ENCODE measurements around the gene MYZAP. TPM values are rescaled to one million over a fixed set of nuclear protein-coding genes. Genes with fewer than 3 reads are reported as not detected.

The MYZAP gene
- total and polyA plus RNA-seq, 2 of the 13 experiments (the other 11 are each of a cell fraction or from before 2014, with no cell fraction given) = not detected

DNA sequence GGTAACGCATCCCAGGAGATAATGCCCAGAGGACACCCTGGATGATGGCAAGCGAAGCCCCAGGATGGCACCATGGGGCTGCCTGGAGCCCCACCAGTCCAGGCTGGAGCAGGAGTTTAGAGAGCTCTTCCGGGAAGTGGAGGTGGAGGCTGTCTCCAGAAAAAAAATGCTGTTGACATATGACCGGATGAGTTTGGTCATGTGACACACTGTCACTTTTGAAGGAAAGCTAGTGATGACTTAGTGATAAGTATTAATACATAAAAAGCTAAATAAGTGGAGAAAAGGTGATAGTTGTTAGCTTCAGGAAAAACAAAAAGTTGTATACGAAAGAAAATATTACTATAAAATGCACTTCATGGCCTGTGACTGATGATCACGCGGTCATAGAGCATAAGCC is 20.0 kb upstream of the MYZAP start:
- H3K79me2 ChIP-seq (ENCODE audit: insufficient read depth, low read length) = no peaks in the 10 kb centered on the region
- FAIRE-seq = no peak
- TF ChIP-seq HIVEP1 (CRISPR knock-in tag; IDR thresholded peaks at IDR 0.05) = no peak
- peak; percentile 31; the same call in 1 of the 2 replicates for TF ChIP-seq RAD51 (IDR thresholded peaks at IDR 0.05; ENCODE audit: borderline replicate concordance)
- H3K36me3 ChIP-seq (replicated peaks in 1 of 2; ENCODE audit: control insufficient read depth in 1 of 2, insufficient read depth in 2 of 2, low read length in 2 of 2) = no peaks in the 10 kb centered on the region
- POLR2A ChIA-PET = no interaction called here
- no peaks in the 10 kb centered on the region for H3K4me1 ChIP-seq (ENCODE audit: insufficient read depth, low read length)
- intact Hi-C loops (cut with micrococcal nuclease; ENCODE audit: unreplicated experiment) = no loop called here
- WGBS (ENCODE audit: low lambda C conversion rate) = 62% methylated on average over 7 of the region's 7 CpGs
- no peak overlapping the region for H3K27ac ChIP-seq (ENCODE audit: extremely low read length, insufficient read depth, low read length)
- CTCF ChIA-PET (ENCODE audit: low intra/inter-chr PET ratio, low total read pairs) = no interaction called here
- BruUV-seq (replicated peaks) = no TSS peak
- no peak overlapping the region for H3K4me3 ChIP-seq (replicated peaks in 1 of 3; ENCODE audit: insufficient read depth in 1 of 3, low read depth in 2 of 3, low read length in 3 of 3)
- H3K9ac ChIP-seq (ENCODE audit: insufficient read depth, low read depth, low read length) = no peak overlapping the region
- no peak for ATAC-seq
- 0 out of 5 replicates have a peak, but pooled peaks cover 0 to 3% of the 10 kb centered on the region in 2 experiments for H3K27me3 ChIP-seq (ENCODE audit: control insufficient read depth in 1 of 2, insufficient read depth in 2 of 2, low read length in 2 of 2)
- no peaks in the 10 kb centered on the region for H3K9me3 ChIP-seq (ENCODE audit: low read length)
- H2AFZ ChIP-seq (ENCODE audit: low read length) = no peak overlapping the region
- H4K20me1 ChIP-seq (ENCODE audit: insufficient read depth, low read length) = no peaks in the 10 kb centered on the region
- in situ Hi-C loops (cut with HindIII; ENCODE audit: extremely low pct_ligation_motif_present, low pct_unique_long_range_greater_than_20kb) = no loop called here
- DNase-seq (ENCODE audit: low spot score) = no peak
- H3K4me2 ChIP-seq (ENCODE audit: low read depth, low read length) = no peak overlapping the region

DNA sequence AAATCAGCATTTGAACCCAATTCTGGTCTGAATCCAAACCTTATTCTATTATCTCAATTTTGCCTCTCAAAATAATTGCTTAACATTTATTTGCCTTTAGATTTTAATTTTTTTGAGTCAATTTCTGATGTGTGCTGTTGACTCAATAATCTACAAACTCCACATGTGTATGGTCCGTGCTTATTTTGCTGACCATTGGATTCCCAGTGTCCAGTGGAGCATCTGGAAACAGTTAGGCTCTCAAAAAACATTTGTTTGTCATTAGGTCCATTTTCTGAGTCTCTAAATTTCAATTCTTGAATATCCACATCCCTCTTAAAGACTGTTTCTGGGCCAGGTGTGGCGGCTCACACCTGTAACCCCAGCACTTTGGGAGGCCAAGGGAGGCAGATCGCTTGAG is 19.2 kb upstream of the MYZAP start:
- CTCF ChIA-PET (ENCODE audit: low intra/inter-chr PET ratio, low total read pairs) = no interaction called here
- intact Hi-C loops (cut with micrococcal nuclease; ENCODE audit: unreplicated experiment) = no loop called here
- no peak for TF ChIP-seq SUZ12 (IDR thresholded peaks at IDR 0.05; ENCODE audit: low read depth, low read length)
- TF ChIP-seq MAFK (conservative IDR thresholded peaks at IDR 0.05 in 1 of 2, IDR thresholded peaks at IDR 0.05 in 1 of 2; ENCODE audit: low read length in 2 of 2) = 0 out of 4 replicates have a peak, but pooled peaks have one; percentile 0 to 2
- TF ChIP-seq SYNCRIP (IDR thresholded peaks at IDR 0.05; ENCODE audit: insufficient read depth, low read depth, low read length) = no peak
- in situ Hi-C loops (cut with HindIII; ENCODE audit: extremely low pct_ligation_motif_present, low pct_unique_long_range_greater_than_20kb) = no loop called here
- H3K9ac ChIP-seq (ENCODE audit: insufficient read depth, low read depth, low read length) = no peak overlapping the region
- no TSS peak for BruUV-seq (replicated peaks)
- H2AFZ ChIP-seq (ENCODE audit: low read length) = no peak overlapping the region
- no peak for DNase-seq (ENCODE audit: low spot score)
- H3K79me2 ChIP-seq (ENCODE audit: insufficient read depth, low read length) = no peaks in the 10 kb centered on the region
- no peak for ATAC-seq
- no peak overlapping the region for H3K4me3 ChIP-seq (replicated peaks in 1 of 3; ENCODE audit: insufficient read depth in 1 of 3, low read depth in 2 of 3, low read length in 3 of 3)
- no peaks in the 10 kb centered on the region for H3K9me3 ChIP-seq (ENCODE audit: low read length)
- H4K20me1 ChIP-seq (ENCODE audit: insufficient read depth, low read length) = no peaks in the 10 kb centered on the region
- POLR2A ChIA-PET = no interaction called here
- H3K27me3 ChIP-seq (ENCODE audit: control insufficient read depth in 1 of 2, insufficient read depth in 2 of 2, low read length in 2 of 2) = 0 out of 5 replicates have a peak, but pooled peaks cover 0 to 3% of the 10 kb centered on the region in 2 experiments
- H3K27ac ChIP-seq (ENCODE audit: extremely low read length, insufficient read depth, low read length) = no peak overlapping the region
- no peaks in the 10 kb centered on the region for H3K36me3 ChIP-seq (replicated peaks in 1 of 2; ENCODE audit: control insufficient read depth in 1 of 2, insufficient read depth in 2 of 2, low read length in 2 of 2)
- WGBS (ENCODE audit: low lambda C conversion rate) = 55% methylated on average over 3 of the region's 3 CpGs
- H3K4me2 ChIP-seq (ENCODE audit: low read depth, low read length) = no peak overlapping the region
- FAIRE-seq = no peak
- no peaks in the 10 kb centered on the region for H3K4me1 ChIP-seq (ENCODE audit: insufficient read depth, low read length)
